ENCODE data around the gene RBMS3. TPM values are rescaled to one million over a fixed set of nuclear protein-coding genes. Genes with fewer than 3 reads are reported as not detected.

RBMS3 gene
- total RNA-seq, 1 donor from 2014 or later, result 3.8 TPM

DNA sequence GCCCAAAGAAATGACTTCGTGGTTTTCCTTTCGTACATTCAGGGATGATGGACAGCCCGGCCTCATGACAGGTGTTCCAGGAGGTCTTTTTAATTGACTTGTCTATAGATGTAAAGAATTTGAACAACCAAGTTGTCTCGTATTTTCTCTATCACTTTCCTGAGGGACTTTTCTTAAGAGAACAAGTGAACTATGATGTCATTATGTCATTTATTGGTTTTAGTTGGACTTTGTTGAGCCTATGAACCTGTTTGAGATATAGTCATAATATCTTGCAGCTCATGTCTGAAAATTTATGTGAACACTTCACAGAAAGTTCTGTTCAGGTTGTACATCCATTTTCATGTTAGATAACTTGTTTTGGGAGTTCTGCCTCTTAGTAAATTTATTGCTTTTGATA is 89.2 kb downstream of the RBMS3 start:
- H3K4me3 Mint-ChIP-seq (ENCODE audit: low read depth), result no peak overlapping the region
- H3K4me1 Mint-ChIP-seq (ENCODE audit: low read depth), result peaks cover 11% of the 10 kb centered on the region
- TF ChIP-seq, protein P1, sequence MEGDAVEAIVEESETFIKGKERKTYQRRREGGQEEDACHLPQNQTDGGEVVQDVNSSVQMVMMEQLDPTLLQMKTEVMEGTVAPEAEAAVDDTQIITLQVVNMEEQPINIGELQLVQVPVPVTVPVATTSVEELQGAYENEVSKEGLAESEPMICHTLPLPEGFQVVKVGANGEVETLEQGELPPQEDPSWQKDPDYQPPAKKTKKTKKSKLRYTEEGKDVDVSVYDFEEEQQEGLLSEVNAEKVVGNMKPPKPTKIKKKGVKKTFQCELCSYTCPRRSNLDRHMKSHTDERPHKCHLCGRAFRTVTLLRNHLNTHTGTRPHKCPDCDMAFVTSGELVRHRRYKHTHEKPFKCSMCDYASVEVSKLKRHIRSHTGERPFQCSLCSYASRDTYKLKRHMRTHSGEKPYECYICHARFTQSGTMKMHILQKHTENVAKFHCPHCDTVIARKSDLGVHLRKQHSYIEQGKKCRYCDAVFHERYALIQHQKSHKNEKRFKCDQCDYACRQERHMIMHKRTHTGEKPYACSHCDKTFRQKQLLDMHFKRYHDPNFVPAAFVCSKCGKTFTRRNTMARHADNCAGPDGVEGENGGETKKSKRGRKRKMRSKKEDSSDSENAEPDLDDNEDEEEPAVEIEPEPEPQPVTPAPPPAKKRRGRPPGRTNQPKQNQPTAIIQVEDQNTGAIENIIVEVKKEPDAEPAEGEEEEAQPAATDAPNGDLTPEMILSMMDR (IDR thresholded peaks at IDR 0.05; ENCODE audit: unreplicated experiment), result no peak
- H3K27me3 Mint-ChIP-seq, result no peaks in the 10 kb centered on the region
- peaks cover 4% of the 10 kb centered on the region for H3K9me3 Mint-ChIP-seq (ENCODE audit: low read depth)
- DNase-seq (ENCODE audit: low spot score, unreplicated experiment), result no peak
- H3K36me3 Mint-ChIP-seq (ENCODE audit: insufficient read depth), result no peaks in the 10 kb centered on the region
- no peak overlapping the region for H3K27ac Mint-ChIP-seq

DNA sequence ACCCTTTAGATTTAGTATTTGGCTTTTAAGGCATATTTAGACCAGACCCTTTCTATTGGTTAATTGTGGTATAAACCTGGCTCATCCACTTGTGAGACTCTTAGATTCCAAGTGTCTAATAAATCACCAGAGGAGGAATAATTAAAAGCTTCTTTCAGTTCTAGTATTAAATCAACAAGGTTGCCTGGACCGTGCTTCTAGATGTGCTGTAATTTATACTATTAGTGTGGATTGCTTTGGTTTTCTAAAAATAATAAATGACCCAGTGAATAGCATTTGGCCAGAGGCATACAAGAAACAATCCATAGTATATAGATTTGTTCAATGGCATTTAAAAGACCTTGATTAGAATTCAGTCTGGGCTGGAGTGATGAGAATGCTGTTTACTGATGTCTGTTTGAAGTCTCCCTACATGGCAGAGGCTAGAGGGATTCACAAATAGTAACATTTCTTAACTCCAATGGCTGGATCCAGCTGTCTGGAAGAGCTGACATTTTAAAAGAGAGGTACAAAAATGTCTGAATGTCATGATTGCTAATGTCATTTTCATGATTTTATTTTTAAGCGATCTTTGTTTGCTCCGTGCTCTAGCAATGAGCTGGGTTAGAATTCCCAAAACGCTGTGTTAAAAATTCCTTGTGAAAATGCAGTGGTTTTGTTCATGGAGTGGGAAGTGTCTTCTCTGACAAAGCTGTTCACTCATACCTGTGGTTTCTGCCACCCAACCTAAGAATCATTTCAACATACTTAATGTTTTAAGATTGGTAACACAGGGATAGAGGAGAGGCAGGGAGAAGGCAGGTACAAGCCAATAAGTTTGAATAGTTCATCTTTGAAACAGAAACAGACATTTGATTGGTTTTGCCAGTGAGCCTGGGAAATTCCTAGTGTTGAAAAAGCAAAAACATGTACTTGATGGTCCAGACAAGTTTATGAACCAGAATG is 89.9 kb downstream of the RBMS3 start:
- no peaks in the 10 kb centered on the region for H3K27me3 Mint-ChIP-seq
- no peak for DNase-seq (ENCODE audit: low spot score, unreplicated experiment)
- peaks cover 11% of the 10 kb centered on the region for H3K4me1 Mint-ChIP-seq (ENCODE audit: low read depth)
- no peak overlapping the region for H3K4me3 Mint-ChIP-seq (ENCODE audit: low read depth)
- TF ChIP-seq, protein P1 (IDR thresholded peaks at IDR 0.05; ENCODE audit: unreplicated experiment), result no peak
- H3K9me3 Mint-ChIP-seq (ENCODE audit: low read depth), result peaks cover 7% of the 10 kb centered on the region
- H3K36me3 Mint-ChIP-seq (ENCODE audit: insufficient read depth), result no peaks in the 10 kb centered on the region
- no peak overlapping the region for H3K27ac Mint-ChIP-seq

DNA sequence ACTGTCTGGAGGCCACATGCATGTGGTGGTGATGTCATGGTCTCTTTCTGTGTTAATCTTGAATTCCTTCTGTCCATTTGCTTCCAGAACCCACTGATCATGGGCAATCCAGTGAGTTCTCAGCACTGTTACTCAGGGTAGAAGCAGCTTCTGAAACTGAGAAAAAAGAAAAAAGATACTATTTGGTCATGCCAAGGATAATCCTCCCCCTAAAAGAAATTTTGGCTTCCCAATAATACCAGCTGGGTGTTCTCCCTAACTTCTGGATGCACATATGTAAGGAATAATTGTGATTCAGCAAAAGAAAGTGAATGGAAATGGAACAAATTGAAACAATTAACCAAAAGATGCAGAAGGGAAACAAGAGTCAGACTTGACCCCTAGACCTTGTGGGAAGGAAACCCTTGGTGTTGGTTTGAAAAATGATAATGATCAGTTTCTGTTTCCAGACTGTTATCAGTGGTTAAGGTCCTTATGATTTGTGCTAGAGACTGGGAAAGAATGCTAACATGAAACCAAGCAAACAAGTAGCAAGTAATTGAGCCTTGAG is 92.3 kb downstream of the RBMS3 start:
- peaks cover 9% of the 10 kb centered on the region for H3K4me1 Mint-ChIP-seq (ENCODE audit: low read depth)
- H3K36me3 Mint-ChIP-seq (ENCODE audit: insufficient read depth), result no peaks in the 10 kb centered on the region
- H3K27ac Mint-ChIP-seq, result no peak overlapping the region
- TF ChIP-seq, protein P1 (IDR thresholded peaks at IDR 0.05; ENCODE audit: unreplicated experiment), result no peak
- peaks cover 7% of the 10 kb centered on the region for H3K9me3 Mint-ChIP-seq (ENCODE audit: low read depth)
- no peak for DNase-seq (ENCODE audit: low spot score, unreplicated experiment)
- H3K27me3 Mint-ChIP-seq, result no peaks in the 10 kb centered on the region
- H3K4me3 Mint-ChIP-seq (ENCODE audit: low read depth), result no peak overlapping the region

DNA sequence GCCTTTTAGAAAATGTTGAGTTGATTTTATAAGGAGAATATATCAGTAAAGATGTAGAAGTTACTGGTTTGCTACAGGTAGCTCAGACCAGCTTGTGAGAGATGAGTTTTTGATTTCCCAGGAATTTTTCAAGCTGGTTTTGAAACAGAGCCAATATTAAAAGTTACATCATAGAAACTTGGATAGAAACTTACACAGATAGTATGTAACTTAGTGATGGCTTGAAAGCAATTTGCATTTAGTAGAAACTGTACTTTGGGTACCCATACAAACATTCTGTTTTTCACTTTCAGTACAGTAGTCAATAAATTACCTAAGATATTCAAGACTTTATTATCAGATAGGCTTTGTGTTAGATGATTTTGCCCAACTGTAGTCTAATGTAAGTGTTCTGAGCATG is 93.4 kb downstream of the RBMS3 start:
- H3K27me3 Mint-ChIP-seq, result no peaks in the 10 kb centered on the region
- no peak overlapping the region for H3K4me3 Mint-ChIP-seq (ENCODE audit: low read depth)
- DNase-seq (ENCODE audit: low spot score, unreplicated experiment), result no peak
- no peaks in the 10 kb centered on the region for H3K36me3 Mint-ChIP-seq (ENCODE audit: insufficient read depth)
- no peak overlapping the region for H3K27ac Mint-ChIP-seq
- TF ChIP-seq, protein P1 (IDR thresholded peaks at IDR 0.05; ENCODE audit: unreplicated experiment), result no peak
- peaks cover 7% of the 10 kb centered on the region for H3K9me3 Mint-ChIP-seq (ENCODE audit: low read depth)
- peaks cover 9% of the 10 kb centered on the region for H3K4me1 Mint-ChIP-seq (ENCODE audit: low read depth)

DNA sequence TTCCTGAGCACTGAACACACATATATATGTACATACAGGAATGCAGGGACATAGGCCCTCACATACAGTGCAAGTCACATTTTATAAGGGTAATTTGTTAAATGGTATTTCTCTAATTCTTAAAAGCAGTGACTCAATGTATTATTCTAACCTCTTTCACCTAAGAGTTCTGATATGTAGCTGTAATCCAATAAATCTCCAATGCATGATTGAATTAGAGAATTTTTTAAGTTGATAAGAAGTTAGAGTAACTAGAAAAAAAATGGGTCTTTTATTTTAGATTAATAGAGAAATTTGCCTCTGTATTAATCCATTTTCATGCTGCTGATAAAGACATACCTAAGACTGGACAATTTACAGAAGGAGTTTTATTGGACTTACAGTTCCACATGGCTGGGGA is 98.2 kb downstream of the RBMS3 start:
- Mint-ChIP-seq H3K27me3 (no peaks in the 10 kb centered on the region), H3K4me1 (ENCODE audit: low read depth) (no peaks in the 10 kb centered on the region), H3K4me3 (ENCODE audit: low read depth) (no peak overlapping the region), H3K9me3 (ENCODE audit: low read depth) (peaks cover 12% of the 10 kb centered on the region), H3K27ac (no peak overlapping the region), H3K36me3 (ENCODE audit: insufficient read depth) (no peaks in the 10 kb centered on the region)
- TF ChIP-seq, protein P1 (IDR thresholded peaks at IDR 0.05; ENCODE audit: unreplicated experiment), result no peak
- no peak for DNase-seq (ENCODE audit: low spot score, unreplicated experiment)
